ENCODE data around the gene GJC1.
"Not testable (repeated sequence)": the region's sequence is repeated elsewhere in the genome, so short reads cannot be mapped to it uniquely, and the experiment has no call there.

GJC1 gene

GRCh38 chr17:44846206-44846605 lies 16.1 kb upstream of the GJC1 start:
- DNase-seq (ENCODE audit: low read depth in 1 of 2, low spot score in 1 of 2) = no peak

GRCh38 chr17:44844390-44844830 lies 14.3 kb upstream of the GJC1 start:
- no peak for DNase-seq (ENCODE audit: low read depth in 1 of 2, low spot score in 1 of 2)

- no peak for DNase-seq (ENCODE audit: low read depth in 1 of 2, low spot score in 1 of 2)
These were observed 12.7 kb upstream of the GJC1 start for GRCh38 chr17:44842748-44843147.

- DNase-seq (ENCODE audit: low read depth in 1 of 2, low spot score in 1 of 2) = no peak
These were observed 10.8 kb upstream of the GJC1 start for GRCh38 chr17:44840936-44841335.

- DNase-seq (ENCODE audit: low read depth in 1 of 2, low spot score in 1 of 2) = no peak
These were observed 10.2 kb upstream of the GJC1 start for GRCh38 chr17:44840274-44840673.

GRCh38 chr17:44837196-44837595 lies 7.1 kb upstream of the GJC1 start:
- no peak for DNase-seq (ENCODE audit: low read depth in 1 of 2, low spot score in 1 of 2)

- DNase-seq (ENCODE audit: low read depth in 1 of 2, low spot score in 1 of 2) = no peak
These were observed 2.7 kb upstream of the GJC1 start for GRCh38 chr17:44832805-44833204.

- DNase-seq (ENCODE audit: low read depth in 1 of 2, low spot score in 1 of 2) = no peak
These were observed 1.3 kb upstream of the GJC1 start for GRCh38 chr17:44831371-44831770.

GRCh38 chr17:44830359-44831288 lies 537 bp upstream of the GJC1 start:
- DNase-seq (ENCODE audit: low read depth in 1 of 2, low spot score in 1 of 2) = peak in 1 of 2 donors; percentile 1

GRCh38 chr17:44828919-44829522 lies 1.1 kb downstream of the GJC1 start:
- DNase-seq (ENCODE audit: low read depth in 1 of 2, low spot score in 1 of 2) = no peak

- no peak for DNase-seq (ENCODE audit: low read depth in 1 of 2, low spot score in 1 of 2)
These were observed 2.2 kb downstream of the GJC1 start for GRCh38 chr17:44827863-44828262.

GRCh38 chr17:44826123-44826790 lies 3.8 kb downstream of the GJC1 start:
- DNase-seq (ENCODE audit: low read depth in 1 of 2, low spot score in 1 of 2) = no peak

- DNase-seq (ENCODE audit: low read depth in 1 of 2, low spot score in 1 of 2) = not testable (repeated sequence)
These were observed 4.9 kb downstream of the GJC1 start for GRCh38 chr17:44825236-44825635.

GRCh38 chr17:44820631-44821212 lies 9.4 kb downstream of the GJC1 start:
- no peak for DNase-seq (ENCODE audit: low read depth in 1 of 2, low spot score in 1 of 2)

- DNase-seq (ENCODE audit: low read depth in 1 of 2, low spot score in 1 of 2) = not testable (repeated sequence)
These were observed 11.6 kb downstream of the GJC1 start for GRCh38 chr17:44818508-44818907.

GRCh38 chr17:44812263-44812662 lies 17.8 kb downstream of the GJC1 start:
- no peak for DNase-seq (ENCODE audit: low read depth in 1 of 2, low spot score in 1 of 2)

GRCh38 chr17:44808656-44809388 lies 21.3 kb downstream of the GJC1 start:
- not testable (repeated sequence) for DNase-seq (ENCODE audit: low read depth in 1 of 2, low spot score in 1 of 2)

GRCh38 chr17:44808156-44808555 lies 21.9 kb downstream of the GJC1 start:
- DNase-seq (ENCODE audit: low read depth in 1 of 2, low spot score in 1 of 2) = no peak

GRCh38 chr17:44807817-44808155 lies 22.3 kb downstream of the GJC1 start:
- DNase-seq (ENCODE audit: low read depth in 1 of 2, low spot score in 1 of 2) = no peak

- no peak for DNase-seq (ENCODE audit: low read depth in 1 of 2, low spot score in 1 of 2)
These were observed 22.8 kb downstream of the GJC1 start for GRCh38 chr17:44807093-44807816.

Measured in activated T-helper 1 cell treated with anti-CD3 and anti-CD28 coated beads, Interleukin-2, amount 50 U/mL, for 16 hours (primary cell).